ENCODE measurements around the gene CDH10.

Gene CDH10

DNA sequence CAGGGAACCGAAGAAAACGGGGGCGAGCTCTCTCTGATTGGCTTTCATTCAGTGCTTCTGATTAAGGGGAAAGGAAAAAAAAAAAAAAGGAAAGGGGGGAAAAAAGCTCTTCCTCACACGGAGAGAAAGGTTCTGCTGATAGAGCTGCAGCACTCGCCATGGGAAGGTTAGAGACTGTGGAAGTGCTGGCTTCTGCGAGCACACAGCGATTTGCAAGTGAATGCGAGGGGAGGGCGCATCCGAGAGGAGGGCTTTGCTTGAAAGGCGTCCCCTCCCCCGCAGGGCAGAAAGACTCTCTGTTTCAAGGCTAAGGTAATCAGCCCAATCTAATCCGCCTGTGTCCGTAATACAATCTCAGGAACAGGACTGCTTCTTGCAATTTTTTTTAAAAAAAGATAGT is at the start of gene CDH10:
Gene CDH10, minus strand, starts transcription at position 218 of the 400 bp plus-strand sequence. CDS start 51,488 bp downstream, outside the sequence.
- DNase-seq = no peak

DNA sequence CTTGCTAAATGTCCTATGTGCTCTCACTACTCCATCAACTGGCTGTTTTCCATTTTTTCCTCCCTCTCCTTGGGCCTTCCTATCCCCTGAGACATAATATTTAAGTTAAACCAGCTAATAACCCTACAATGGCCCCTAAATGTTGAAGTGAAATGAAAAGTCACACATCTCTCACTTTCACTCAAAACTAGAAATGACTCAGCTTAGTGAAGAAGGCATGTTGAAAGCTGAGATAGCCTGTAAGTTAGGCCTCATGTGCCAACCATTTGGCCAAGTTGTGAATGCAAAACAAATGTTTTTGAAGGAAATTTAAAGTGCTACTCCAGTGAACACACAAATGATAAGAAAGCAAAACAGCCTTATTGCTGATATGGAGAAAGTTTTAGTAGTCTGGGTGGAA is 48.8 kb upstream of the CDH10 start:
- no peak for DNase-seq

DNA sequence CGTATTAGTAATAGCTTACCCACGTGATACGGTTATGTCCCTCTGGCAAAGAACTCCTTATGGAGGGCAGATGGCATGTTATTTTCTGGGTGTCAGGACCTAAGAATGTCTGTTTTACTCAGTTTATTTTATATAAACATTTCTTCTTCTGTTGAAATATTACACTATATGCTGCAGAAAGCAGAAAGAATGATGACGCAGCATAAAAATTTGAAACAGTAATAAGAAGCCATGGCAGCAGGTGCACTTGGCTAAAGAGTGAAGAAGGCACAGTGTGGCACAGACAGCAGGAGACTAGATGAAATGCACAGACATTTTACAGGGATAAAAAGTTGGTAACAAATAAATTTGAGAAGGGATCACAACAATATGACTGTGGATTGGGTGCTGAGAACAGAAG is 46.3 kb upstream of the CDH10 start:
- no peak for DNase-seq

DNA sequence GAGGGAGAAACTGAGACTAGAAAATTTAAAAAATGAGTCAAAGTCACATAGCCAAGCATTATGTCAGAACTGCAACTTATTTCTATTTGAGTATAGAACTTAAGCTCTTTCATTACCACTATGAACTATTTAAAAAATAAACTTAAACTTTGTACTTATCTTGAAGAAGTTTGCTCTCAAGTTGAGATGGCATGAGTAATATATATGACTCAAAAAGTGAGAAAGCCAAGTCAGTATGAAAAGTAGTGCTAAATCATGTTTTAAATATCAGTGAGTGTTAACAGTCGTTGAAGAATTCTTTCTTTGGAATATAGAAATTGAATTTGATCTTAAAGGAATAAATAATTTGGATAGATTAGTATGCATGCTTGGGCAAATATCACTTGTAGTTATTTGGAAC is 36.3 kb upstream of the CDH10 start:
- no peak for DNase-seq

DNA sequence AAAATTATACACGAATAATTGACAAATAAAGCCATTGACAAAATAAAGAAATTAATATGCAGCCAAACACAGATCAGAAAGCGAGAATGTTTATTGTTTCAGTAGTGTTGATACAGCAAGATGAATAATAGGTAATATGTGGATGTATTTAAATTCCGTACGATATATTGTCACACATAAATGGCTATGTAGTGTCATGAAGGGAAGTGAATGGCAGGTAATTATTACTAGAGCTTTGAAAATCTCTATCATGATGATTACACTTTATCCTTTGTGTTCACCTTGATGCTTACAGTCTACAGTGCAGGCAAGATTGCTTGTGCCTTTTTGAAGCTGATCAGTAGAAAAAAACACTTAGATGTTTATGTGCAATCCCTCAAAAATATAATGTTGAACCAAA is 23.3 kb upstream of the CDH10 start:
- DNase-seq = no peak

DNA sequence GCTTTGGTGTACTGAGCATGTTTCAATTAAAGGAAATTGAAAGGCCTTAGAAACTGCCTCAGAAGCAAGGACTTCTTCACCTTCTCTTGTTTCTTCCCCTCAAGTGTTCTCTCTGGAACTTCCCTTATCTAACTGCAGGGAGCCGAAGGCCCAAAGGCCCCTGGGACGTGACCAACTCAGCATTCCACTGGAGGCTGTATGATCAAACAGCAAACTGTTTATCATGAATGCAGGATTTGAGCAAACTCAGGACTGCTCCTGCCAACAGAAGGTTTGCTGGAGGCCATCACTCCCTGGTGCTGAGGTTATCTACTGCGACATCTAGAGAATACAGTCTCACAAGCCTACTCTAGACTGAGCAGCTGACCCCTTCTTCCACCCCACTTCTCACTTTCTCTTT is 4.8 kb upstream of the CDH10 start:
- DNase-seq = peak; percentile 16

DNA sequence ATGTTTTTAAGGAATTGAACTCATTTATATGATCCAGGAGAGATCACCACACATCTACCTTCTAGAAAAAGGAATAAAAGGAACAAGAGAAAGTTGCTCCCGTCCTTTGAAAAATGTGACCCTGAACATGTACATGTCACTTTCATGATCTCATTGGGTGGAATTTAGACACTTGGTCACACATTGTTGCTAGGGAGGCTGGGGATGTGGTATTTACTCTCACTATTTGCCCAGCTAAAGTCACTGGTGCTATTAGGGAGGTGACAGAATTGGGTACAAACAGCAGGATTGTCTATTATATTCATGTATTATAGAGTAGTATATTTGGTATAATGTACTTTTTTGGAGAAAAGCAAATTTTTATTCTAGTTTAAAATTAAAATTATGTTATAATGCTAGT is 2.1 kb upstream of the CDH10 start:
- DNase-seq = no peak

DNA sequence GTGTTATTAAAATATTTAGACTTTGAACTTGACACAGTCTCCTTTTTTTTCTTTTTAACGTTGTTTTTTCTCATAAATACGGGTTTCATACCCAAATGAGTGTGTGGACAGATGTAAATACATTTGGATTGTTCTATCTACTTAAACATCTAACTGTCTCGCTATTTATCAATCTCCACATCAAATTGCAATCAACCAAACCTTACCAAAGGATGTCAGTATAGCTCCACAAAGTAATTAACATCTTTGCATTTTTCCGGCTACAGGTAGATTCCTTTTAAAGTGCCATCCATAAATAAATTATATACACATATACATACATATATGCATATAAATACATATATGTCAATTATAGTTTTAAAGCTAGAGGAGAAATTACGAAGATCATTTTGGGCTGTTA is 705 bp upstream of the CDH10 start:
- DNase-seq = no peak

DNA sequence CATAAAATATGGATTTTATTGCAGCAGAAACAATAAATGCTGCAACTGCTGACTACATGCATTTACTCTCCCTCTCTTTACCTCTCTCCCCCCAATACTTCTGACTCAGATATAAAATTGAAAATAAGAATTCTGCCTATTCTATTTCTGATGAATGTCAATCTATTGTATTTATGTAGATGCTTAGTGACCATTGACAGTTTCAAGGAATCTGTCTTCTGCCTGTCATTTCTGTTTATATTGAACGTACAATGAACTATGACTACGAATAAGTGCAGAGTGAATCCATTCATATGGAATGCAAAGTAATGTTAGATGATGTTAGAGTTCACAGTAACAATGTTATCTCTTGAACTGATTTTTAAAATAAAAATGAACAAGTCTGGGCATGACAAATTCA is 898 bp downstream of the CDH10 start:
- no peak for DNase-seq

DNA sequence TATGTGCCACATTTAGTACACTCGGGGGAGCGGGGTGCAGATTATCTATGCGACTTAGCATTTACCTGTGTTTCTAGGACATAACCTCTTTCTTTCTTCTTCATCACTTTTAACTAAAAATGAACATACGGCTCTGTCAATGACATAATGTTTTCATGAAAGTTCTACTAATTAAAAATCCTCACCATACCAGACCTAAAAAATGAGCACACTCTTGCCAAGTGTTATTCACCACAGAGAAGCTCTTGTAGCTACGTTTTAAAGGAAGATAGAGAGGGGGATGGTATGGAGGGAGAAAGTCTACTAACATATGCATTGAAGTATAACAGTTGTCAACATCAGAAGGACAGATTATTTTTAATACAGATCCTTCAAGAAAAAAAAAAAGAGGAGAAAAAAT is 1.6 kb downstream of the CDH10 start:
- no peak for DNase-seq

DNA sequence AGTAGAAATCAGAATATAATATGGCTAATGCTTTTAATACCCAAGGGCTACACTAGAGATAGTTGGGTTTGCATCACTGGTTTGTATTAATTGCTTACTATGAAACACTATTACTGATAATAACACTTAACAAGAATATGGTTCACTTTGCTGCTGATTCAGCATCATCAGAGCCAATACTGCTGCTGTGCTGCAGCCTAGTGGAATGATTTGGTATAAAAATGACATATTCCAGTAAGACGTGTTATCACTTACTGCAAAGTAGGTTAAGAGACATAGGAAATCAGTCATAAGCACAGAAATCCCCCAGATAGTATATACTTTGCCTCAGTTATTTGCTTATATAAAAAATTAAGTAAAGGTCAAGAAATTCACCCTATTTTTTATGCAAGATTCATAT is 2.8 kb downstream of the CDH10 start:
- peak; percentile 79 for DNase-seq

DNA sequence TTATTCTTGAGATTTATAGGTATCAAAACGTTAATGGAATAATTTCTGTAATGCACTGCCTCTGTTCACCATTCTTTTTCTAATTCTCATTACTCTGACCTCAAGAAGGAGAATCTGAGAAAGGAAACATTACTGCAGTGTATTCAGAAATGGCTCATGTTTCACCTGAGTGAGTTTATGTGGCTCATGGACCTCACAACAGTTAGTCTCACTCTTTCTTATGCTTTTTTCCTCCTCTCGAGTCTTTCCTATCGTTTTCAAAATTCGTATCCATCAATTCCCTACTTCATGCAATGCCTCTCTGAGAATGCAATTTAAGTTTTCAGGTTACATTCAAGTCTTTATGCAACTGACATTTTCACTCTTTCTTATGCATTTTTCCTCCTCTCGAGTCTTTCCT is 9.6 kb downstream of the CDH10 start:
- DNase-seq = no peak

DNA sequence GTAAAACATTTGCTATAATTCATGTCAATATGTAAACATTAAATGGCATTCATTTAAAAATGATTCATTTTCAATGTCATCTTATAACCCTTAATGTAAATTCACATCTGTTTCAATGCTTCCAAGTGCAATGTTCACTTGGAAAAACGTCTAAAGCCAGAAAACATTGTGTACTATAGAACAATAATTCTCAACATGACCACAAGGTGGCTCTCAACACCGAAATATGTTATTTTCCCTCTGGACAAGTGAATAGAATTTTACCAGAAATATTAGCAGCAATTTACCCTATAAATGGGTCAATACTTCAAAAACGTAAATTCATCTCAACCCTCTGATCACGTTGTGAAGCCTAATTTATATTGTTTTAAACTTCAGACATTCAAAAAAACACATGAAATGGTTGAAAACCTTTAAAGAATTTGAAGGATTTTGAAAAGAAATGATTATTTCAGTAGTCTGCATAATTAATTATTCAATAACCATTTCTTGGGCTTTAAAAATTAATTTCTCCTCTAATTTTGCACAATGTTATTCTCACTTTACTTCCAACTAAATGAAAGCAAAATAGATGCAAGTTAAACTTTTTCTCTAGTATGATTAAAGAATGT is 11.0 kb downstream of the CDH10 start:
- DNase-seq = peak; percentile 72

DNA sequence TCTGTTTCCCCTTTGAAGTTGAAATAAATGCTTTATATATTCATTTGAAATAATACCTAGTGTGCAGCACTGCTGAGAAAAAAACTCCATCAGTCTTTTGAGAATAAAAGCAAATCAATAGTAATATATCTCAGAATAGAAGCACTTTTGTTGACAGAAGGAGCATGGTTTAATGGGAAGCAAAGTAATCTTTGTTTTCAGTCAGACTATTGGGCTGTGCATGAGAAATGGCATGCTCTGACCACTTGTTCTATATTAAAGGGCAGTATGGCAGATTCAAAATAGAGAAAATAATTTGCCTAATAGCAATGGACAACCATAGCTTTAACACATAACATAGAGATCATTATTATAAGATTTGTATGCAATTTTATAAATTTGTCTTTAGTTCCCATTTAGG is 12.4 kb downstream of the CDH10 start:
- DNase-seq = no peak

DNA sequence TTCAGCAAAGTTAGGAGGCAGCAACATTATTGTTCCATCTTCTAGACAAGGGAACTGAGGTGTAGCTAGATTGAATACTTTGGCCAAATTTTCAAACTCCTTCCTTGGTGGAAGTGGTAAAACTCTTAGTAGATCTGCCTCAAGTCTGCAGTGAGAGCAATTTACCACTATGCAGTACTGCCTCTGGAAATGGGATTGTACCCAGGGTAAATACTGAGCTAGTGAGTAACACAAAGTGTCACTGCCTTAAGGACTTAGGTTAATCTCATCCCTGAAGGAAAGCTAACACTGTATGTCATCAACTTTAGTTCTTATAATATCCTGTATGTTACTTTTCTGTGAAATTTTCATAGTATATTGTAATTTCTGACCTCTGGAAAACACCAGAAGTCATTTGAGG is 13.9 kb downstream of the CDH10 start:
- DNase-seq = no peak

DNA sequence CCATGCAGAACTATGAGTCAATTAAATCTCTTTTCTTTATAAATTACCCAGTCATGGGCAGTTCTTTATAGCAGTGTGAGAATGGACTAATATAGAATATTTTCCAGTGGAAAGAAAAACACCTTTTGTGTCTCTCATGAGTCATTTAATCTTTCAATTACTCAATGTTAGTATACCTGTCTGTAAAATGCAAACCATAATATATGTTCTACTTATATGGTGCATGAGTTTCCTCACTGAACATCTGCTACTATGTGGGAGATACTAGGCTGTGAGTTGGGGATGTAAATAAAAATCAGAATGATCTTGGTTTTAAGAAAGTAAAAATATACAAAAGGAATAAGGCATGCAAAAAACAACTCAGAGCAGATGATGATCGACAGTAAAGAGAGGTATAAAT is 15.0 kb downstream of the CDH10 start:
- no peak for DNase-seq

DNA sequence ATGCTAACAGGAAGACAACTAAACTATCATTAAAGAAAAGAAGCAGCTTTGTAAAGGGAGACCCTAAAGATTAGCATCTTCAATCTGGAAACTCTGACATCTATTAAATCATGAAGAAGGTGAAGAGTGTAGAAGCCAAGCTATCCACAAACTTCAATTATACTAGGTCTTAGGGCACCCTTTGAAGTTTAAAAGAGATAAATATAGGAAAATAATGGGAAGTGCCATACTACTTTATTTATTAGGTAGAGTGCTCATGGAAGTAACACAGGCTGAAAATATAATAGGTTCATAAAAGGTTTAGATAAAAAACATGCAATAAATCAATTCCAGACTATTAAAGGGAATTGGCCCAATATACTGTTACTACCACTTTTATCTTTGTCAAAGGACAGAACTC is 19.9 kb downstream of the CDH10 start:
- DNase-seq = no peak

DNA sequence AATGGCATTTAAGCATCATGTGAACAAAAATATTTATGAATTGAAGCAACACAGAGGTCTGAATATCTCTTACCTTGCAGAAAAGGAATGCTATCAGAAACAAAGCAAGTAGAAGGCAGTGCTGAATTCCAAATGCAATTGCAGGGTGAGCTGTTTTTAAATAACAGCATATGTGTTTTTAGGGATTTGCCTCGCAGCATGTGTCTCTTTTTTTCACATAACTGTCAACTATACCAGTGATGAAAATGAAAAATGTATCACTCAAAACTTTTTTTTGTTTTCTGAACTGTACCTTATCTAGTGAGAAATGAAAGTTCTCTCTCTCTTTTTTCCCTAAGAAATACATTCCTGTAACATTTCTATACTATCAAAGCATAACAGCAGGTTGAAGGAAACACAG is 21.2 kb downstream of the CDH10 start:
- DNase-seq = no peak

DNA sequence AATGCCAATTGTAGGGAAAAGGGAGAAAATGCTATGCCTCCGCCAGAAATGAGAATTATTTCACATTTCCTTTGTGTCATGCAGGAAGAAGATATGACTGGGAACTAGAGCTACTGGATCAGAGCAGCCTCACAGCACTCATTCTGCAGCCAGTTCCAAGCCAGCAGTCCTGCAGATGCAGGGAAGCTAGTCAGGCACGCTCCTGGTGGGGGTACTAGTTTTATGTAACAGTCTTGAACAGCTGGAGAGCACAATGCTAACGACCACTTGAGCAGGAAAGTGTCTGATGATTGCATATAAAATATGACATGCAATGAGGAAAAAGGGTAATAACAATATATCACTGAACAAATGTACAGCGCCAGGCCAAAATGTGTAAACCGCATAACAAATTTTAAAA is 21.7 kb downstream of the CDH10 start:
- no peak for DNase-seq

DNA sequence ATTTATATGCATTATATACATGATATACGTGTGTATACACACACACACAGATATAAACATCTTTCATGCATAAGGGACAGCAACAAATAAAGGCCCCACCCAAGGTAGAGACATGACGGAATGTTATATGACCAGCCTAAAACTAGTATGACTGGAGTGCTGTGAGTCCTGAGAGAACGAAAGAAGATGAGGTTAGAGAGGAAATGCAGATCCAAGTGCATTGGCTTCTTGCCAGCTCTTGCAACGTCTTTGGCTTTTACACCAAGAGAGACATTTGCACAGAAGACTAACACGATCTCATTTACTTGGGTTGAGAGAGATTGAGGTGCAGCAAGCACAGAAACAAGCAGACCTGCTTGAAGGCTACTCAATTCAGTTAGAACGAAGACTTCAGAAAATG is 23.0 kb downstream of the CDH10 start:
- peak; percentile 77 for DNase-seq

DNA sequence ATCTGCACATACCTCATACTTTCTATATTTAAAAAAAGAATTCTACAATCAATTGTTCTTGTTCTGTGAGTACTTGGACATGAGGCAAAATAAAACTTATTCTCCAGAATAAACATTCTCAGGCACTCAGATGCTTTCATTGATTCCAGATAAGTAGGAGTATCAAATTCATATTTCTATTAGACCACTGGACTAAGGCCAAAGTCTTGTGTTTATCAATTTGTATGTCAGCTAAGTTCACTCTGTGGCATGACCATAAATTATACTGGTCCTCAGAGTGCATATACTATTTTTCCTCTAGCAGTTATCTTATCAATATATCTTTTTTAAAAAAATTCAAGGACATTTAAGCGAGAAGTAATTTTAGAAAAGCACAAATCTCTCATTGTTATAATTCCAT is 28.2 kb downstream of the CDH10 start:
- DNase-seq = no peak

DNA sequence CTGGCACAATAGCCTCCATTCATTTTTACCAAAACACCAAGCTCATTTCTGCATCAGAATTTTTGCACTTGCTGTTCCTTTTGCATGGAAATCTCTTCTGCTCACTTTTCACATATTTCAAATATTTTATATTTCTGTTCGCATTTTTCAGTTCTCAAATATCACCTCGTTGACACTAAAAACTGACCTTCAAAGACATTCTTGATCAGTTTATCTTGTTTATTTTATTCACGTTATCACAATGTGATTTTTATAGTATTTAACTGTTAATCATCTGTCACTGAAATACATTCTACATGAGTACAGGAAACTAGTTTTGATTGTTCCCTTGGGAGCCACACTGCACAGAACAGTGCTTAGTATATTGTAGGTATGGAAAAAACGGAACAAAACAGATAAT is 29.6 kb downstream of the CDH10 start:
- DNase-seq = no peak

DNA sequence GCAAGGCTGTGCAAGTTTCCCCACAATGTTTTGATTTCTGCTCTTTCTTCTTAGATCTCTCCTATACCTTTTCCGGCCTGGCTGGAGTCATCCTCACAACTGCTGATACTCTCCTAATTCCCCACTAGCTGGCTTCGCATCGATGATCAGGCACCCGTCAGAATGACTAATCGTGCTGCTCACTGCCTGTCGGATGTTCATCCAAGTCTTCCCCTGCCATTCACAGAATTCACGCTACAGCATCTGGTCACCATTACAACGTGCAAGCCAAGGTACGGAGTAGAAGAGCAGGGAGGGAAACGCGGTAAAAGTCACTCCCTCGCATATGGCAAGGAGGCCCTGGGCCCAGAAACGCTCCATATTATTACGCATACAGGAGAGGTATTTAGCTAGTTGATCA is 35.1 kb downstream of the CDH10 start:
- no peak for DNase-seq

DNA sequence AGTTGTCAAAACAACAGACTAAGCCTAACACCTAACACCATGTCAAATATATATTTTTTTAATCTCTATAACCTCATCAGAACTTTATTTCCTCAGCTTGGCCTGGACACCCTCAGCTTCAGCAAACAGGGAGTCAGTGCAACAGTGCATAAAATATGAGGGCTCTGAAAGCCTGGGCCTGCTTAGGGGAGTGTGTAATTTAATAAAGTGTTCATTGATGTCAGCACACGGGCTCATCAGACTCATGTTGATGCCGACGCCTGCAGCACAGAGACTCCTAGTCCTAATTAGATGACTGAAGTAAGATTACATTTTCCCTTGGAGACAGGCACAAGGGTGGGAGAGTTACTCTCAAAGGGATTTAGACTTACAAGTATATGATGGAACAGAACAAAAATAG is 37.8 kb downstream of the CDH10 start:
- DNase-seq = no peak

DNA sequence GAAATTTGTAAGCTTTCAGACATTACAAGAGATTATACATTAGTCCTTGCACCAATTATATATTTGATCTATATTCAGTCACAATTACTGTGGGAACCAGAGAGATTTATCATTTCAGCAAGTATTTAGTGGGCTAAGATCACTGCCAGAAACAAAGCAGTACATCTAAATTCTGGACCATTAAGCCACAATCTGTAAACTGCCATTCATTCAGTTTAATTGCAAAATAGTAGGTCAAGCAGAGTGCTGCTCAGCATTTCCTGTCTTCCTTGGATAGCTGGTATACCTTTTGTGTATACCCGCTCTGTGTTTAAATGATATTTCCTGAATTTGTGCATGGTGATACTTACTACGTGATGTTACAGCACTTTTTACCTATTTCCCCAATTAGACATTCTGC is 42.6 kb downstream of the CDH10 start:
- no peak for DNase-seq

DNA sequence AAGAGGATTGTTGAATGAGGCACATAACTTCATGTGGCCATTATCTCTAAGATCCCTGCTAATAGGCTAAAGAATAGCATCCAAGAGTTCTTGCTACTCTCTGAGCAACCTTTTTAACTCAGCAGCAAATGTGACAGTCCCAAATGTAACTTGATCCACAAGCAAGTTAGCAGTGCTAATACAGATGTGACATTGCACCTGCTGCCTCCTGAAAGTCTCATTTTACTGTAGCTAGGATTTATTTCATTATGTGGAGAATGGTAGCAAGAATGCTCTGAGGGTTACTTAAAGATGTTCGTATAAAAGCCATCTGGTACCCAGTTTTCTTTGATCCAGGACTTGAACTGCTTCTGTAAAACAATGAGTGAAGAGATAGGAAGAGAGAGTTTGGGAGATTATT is 45.8 kb downstream of the CDH10 start:
- DNase-seq = no peak
